IMR-90 (cell line): ENCODE data around the gene SOX6. TPM values are rescaled to one million over a fixed set of nuclear protein-coding genes. Genes with fewer than 3 reads are reported as not detected.

ENCODE experiments used
- ATAC-seq: fragments of 200-7000 bp; cut with Tn5 transposase; 2 replicates; pipeline ENCODE4 v1.9.1; 2020; ENCODE audit warnings: low read depth, mild to moderate bottlenecking, moderate library complexity
- BruUV-seq: library from RNA; stranded (reverse); fragments of 400-500 nt; replicated peaks from 2 replicates; lab custom pipeline; 2021; lab: Mats Ljungman, UMichigan
- CTCF ChIA-PET: fragments of 300-600 bp; formaldehyde crosslinking; extraction: SDS; loops from one replicate; lab custom pipeline; 2021; ENCODE audit warnings: antibody characterized with exemption; lab: Yijun Ruan, JAX
- POLR2A ChIA-PET: fragments of 300-600 bp; sonication (Branson Sonifier 250); formaldehyde crosslinking; loops from one replicate; lab custom pipeline; 2022; ENCODE audit warnings: antibody characterized with exemption; ENCODE audit not compliant: unreplicated experiment; lab: Charles Lee
- DNase-seq: peaks from one replicate; pipeline ENCODE4 v3.0.0; 2013
- H2AFZ ChIP-seq: replicated peaks from 2 replicates; pipeline ENCODE3; 2013; ENCODE audit warnings: low read length, mild to moderate bottlenecking; ENCODE audit not compliant: poor library complexity
- H2AK5ac ChIP-seq: 2 replicates; pipeline ENCODE4 v1.6.1; 2013; ENCODE audit warnings: low read depth, low read length, inconsistent platforms
- H2AK9ac ChIP-seq: replicated peaks from 2 replicates; pipeline ENCODE3; 2013; ENCODE audit warnings: mild to moderate bottlenecking, low read depth, low read length, moderate library complexity; ENCODE audit not compliant: poor library complexity
- H2BK120ac ChIP-seq: 2 replicates; pipeline ENCODE4 v1.6.1; 2013; ENCODE audit warnings: low read depth, low read length, inconsistent platforms
- H2BK15ac ChIP-seq: 3 replicates; pipeline ENCODE4 v1.6.1; 2013; ENCODE audit warnings: low read depth, low read length, inconsistent platforms
- H2BK20ac ChIP-seq: 2 replicates; pipeline ENCODE4 v1.6.1; 2013; ENCODE audit warnings: low read depth, mild to moderate bottlenecking, inconsistent platforms, low read length, moderate library complexity
- H2BK5ac ChIP-seq: 2 replicates; pipeline ENCODE4 v1.6.1; 2013; ENCODE audit warnings: mild to moderate bottlenecking, low read depth, low read length, inconsistent platforms; ENCODE audit not compliant: poor library complexity, severe bottlenecking
- H3K14ac ChIP-seq: replicated peaks from 2 replicates; pipeline ENCODE4 v1.6.1; 2013; ENCODE audit warnings: low read depth, low read length, inconsistent platforms
- H3K18ac ChIP-seq: 2 replicates; pipeline ENCODE4 v1.6.1; 2013; ENCODE audit warnings: low read depth, low read length, control low read depth
- H3K23ac ChIP-seq: 2 replicates; pipeline ENCODE4 v1.6.1; 2013; ENCODE audit warnings: low read depth, low read length, inconsistent platforms
- H3K27ac ChIP-seq: 2 replicates; pipeline ENCODE4 v1.5.1; 2013; ENCODE audit warnings: mild to moderate bottlenecking, control low read depth, low read length; ENCODE audit not compliant: insufficient read depth
- H3K27me3 ChIP-seq: 2 replicates; pipeline ENCODE4 v1.6.1; 2013; ENCODE audit warnings: low read length; ENCODE audit not compliant: control insufficient read depth, insufficient read depth
- H3K36me3 ChIP-seq: 2 replicates; pipeline ENCODE4 v1.6.1; 2013; ENCODE audit warnings: low read length, mixed read lengths; ENCODE audit not compliant: control insufficient read depth, insufficient read depth
- H3K4ac ChIP-seq: 2 replicates; pipeline ENCODE4 v1.6.1; 2013; ENCODE audit warnings: low read depth, low read length, inconsistent platforms
- H3K4me1 ChIP-seq: 2 replicates; pipeline ENCODE4 v1.6.1; 2013; ENCODE audit warnings: low read length, mixed read lengths; ENCODE audit not compliant: control insufficient read depth, insufficient read depth
- H3K4me2 ChIP-seq: 2 replicates; pipeline ENCODE4 v1.6.1; 2013; ENCODE audit warnings: low read depth, mild to moderate bottlenecking, control low read depth, low read length, moderate library complexity
- H3K4me3 ChIP-seq: 2 replicates; pipeline ENCODE4 v1.5.1; 2013; ENCODE audit warnings: low read depth, mild to moderate bottlenecking, control low read depth, low read length, moderate library complexity; ENCODE audit not compliant: insufficient read depth
- H3K56ac ChIP-seq: 2 replicates; pipeline ENCODE4 v1.6.1; 2013; ENCODE audit warnings: low read length, inconsistent platforms; ENCODE audit not compliant: insufficient read depth; ENCODE audit errors: extremely low read depth
- H3K79me1 ChIP-seq, 2 experiments: 2 replicates each; pipeline ENCODE4 v1.6.1; 2013; ENCODE audit warnings: low read length in 2 of 2, inconsistent platforms in 1 of 2, low read depth in 1 of 2
- H3K9ac ChIP-seq: 2 replicates; pipeline ENCODE4 v1.6.1; 2013; ENCODE audit warnings: low read depth, low read length, control low read depth
- H3K9me1 ChIP-seq: 2 replicates; pipeline ENCODE4 v1.6.1; 2013; ENCODE audit warnings: low read length, inconsistent platforms; ENCODE audit not compliant: insufficient read depth
- H3K9me3 ChIP-seq: 2 replicates; pipeline ENCODE4 v1.6.1; 2013; ENCODE audit warnings: low read length; ENCODE audit not compliant: control insufficient read depth, insufficient read depth
- H4K20me1 ChIP-seq: 2 replicates; pipeline ENCODE4 v1.6.1; 2013; ENCODE audit warnings: low read length, inconsistent platforms; ENCODE audit not compliant: insufficient read depth
- H4K5ac ChIP-seq: 2 replicates; pipeline ENCODE4 v1.6.1; 2013; ENCODE audit warnings: mild to moderate bottlenecking, low read depth, low read length, control low read depth
- H4K8ac ChIP-seq, 2 experiments: 2 replicates each; pipeline ENCODE4 v1.6.1; 2013; ENCODE audit warnings: low read depth in 2 of 2, low read length in 2 of 2, control low read depth in 1 of 2, inconsistent platforms in 1 of 2
- H4K91ac ChIP-seq: 2 replicates; pipeline ENCODE4 v1.6.1; 2013; ENCODE audit warnings: low read depth, low read length, inconsistent platforms; ENCODE audit not compliant: insufficient read depth
- BHLHE40 ChIP-seq: fragments of 150-350 bp; IDR thresholded peaks from 2 replicates; pipeline ENCODE4 v1.6.1; 2016; ENCODE audit warnings: mild to moderate bottlenecking, low read depth, low read length
- CHD1 ChIP-seq: IDR thresholded peaks from 2 replicates; pipeline ENCODE4 v1.6.1; 2012; ENCODE audit warnings: low read depth, low read length, improper control_type of control experiment
- ELK1 ChIP-seq: fragments of 150-350 bp; IDR thresholded peaks from 2 replicates; pipeline ENCODE4 v1.6.1; 2016; ENCODE audit warnings: low read depth, mild to moderate bottlenecking, low read length, moderate library complexity, borderline replicate concordance
- POLR2A ChIP-seq: IDR thresholded peaks from 2 replicates; pipeline ENCODE4 v1.6.1; 2012; ENCODE audit warnings: mild to moderate bottlenecking, low read depth, low read length
- WGBS, 2 experiments: methylation state at CpG; one replicate each; pipeline versions ENCODE4 v1.1.5 to v1.1.7; 2013; ENCODE audit warnings: missing lambda C conversion rate in 2 of 2; ENCODE audit not compliant: insufficient read length in 1 of 2; ENCODE audit errors: extremely low coverage in 2 of 2; 5-methylcytosine and 5-hydroxymethylcytosine counted together
- dilution Hi-C: fragments of 300-500 bp; cut with HindIII; formaldehyde crosslinking; loops from one replicate; pipeline ENCODE4 v1.14.3; 2018; ENCODE audit warnings: low sequenced_read_pairs; ENCODE audit not compliant: unreplicated experiment
- in situ Hi-C: fragments of 300-500 bp; cut with MboI; formaldehyde crosslinking; loops from 3 replicates; pipeline ENCODE4 v1.14.3; 2019; ENCODE audit warnings: low sequenced_read_pairs, inconsistent platforms, mixed read lengths
- intact Hi-C: fragments of 100-400 bp; cut with micrococcal nuclease; formaldehyde crosslinking; loops from 2 replicates; pipeline ENCODE4 v1.10.0; 2022
- polyA plus RNA-seq, 3 experiments: library from polyadenylated mRNA; depleted of rRNA; stranded (reverse); fragments of >200 nt; gene quantifications; 2 replicates each; pipeline ENCODE4 v1.2.3, GENCODE V29; 2012; ENCODE audit warnings: low replicate concordance in 1 of 3
- total RNA-seq: library from RNA; depleted of rRNA; stranded (reverse); fragments of >200 nt; gene quantifications from 2 replicates; pipeline ENCODE4 v1.2.3, GENCODE V29; 2012

The SOX6 gene
- total and polyA plus RNA-seq, 2 of the 4 experiments (the other 2 are of a cell fraction): 1.7 to 7.7 TPM

GRCh38 chr11:16171882-16172281, 184.5 kb downstream of the SOX6 start:
- Histone ChIP-seq H3K23ac (no peak overlapping the region), H3K4me1 (peaks cover 4% of the 10 kb centered on the region), H4K20me1 (no peaks in the 10 kb centered on the region), H3K9me3 (no peaks in the 10 kb centered on the region), H3K9ac (no peak overlapping the region), H2BK15ac (no peak overlapping the region), H3K36me3 (no peaks in the 10 kb centered on the region), H4K91ac (no peak overlapping the region), H3K56ac (no peak overlapping the region), H2AK9ac (no peak overlapping the region), H3K9me1 (0 out of 2 replicates have a peak, but pooled peaks cover 4% of the 10 kb centered on the region), H3K4me3 (no peak overlapping the region), H3K27me3 (no peaks in the 10 kb centered on the region), H3K79me1 (0 out of 4 replicates have a peak, but pooled peaks cover 0 to 4% of the 10 kb centered on the region in 2 experiments), H2BK120ac (no peak overlapping the region), H2AFZ (no peak overlapping the region), H2BK5ac (no peak overlapping the region), H4K8ac (no peak overlapping the region), H3K18ac (no peak overlapping the region), H3K4ac (no peak overlapping the region; the same call in 1 of the 2 replicates), H3K4me2 (no peak overlapping the region), H2BK20ac (no peak overlapping the region), H3K27ac (no peak overlapping the region), H3K14ac (no peak overlapping the region), H2AK5ac (no peak overlapping the region), H4K5ac (no peak overlapping the region)
- in situ Hi-C loops: no loop called here
- intact Hi-C loops: no loop called here
- dilution Hi-C loops: no loop called here
- POLR2A ChIA-PET: interaction anchor here (0.6 kb wide), 1 partner anchor 485 kb away, joined by 3 read pairs; no protein-coding TSS in a partner anchor
- ATAC-seq: no peak
- TF ChIP-seq POLR2A: no peak
- TF ChIP-seq CHD1: no peak
- no peak for TF ChIP-seq BHLHE40
- TF ChIP-seq ELK1: no peak
- no CpG with 5 or more reads among the region's 2 CpGs for WGBS, 2 experiments
- CTCF ChIA-PET: no interaction called here
- BruUV-seq: no TSS peak
- DNase-seq: no peak
